Neural cell (in vitro differentiated cells): Measurements from ENCODE around the gene SYP. TPM values are rescaled to one million over a fixed set of nuclear protein-coding genes. Genes with fewer than 3 reads are reported as not detected.

Experiments used
- H2AFZ ChIP-seq: fragments of 200-600, 300-800 bp; sonication (generic), shearing (Covaris generic); 2 replicates; pipeline ENCODE4 v1.6.0; 2014; ENCODE audit warnings: low read depth, mild to moderate bottlenecking, antibody characterized with exemption, low read length, moderate library complexity
- H3F3A ChIP-seq: fragments of 200-600 bp; shearing (Covaris generic); 2 replicates; pipeline ENCODE4 v1.6.1; 2016; ENCODE audit warnings: mild to moderate bottlenecking, moderate library complexity, mixed read lengths, antibody characterized with exemption, low read length; ENCODE audit not compliant: insufficient read depth, poor library complexity, severe bottlenecking
- H3K27ac ChIP-seq: fragments of 200-600, 300-800 bp; sonication (generic), shearing (Covaris generic); 2 replicates; pipeline ENCODE4 v1.5.1; 2014; ENCODE audit warnings: mild to moderate bottlenecking, low read length, moderate library complexity
- H3K27me3 ChIP-seq: fragments of 300-800, 200-600 bp; sonication (generic), shearing (Covaris generic); 2 replicates; pipeline ENCODE4 v1.6.0; 2014; ENCODE audit warnings: mild to moderate bottlenecking, low read depth, low read length, moderate library complexity; ENCODE audit not compliant: insufficient read depth
- H3K36me3 ChIP-seq: fragments of 300-800, 200-600 bp; sonication (generic), shearing (Covaris generic); 2 replicates; pipeline ENCODE4 v1.5.1; 2014; ENCODE audit warnings: mild to moderate bottlenecking, antibody characterized with exemption, low read length, moderate library complexity; ENCODE audit not compliant: insufficient read depth
- H3K4me2 ChIP-seq: fragments of 300-800, 200-600 bp; sonication (generic), shearing (Covaris generic); 2 replicates; pipeline ENCODE4 v1.6.0; 2014; ENCODE audit warnings: mild to moderate bottlenecking, low read length
- H3K4me3 ChIP-seq: fragments of 300-800, 200-600 bp; sonication (generic), shearing (Covaris generic); 2 replicates; pipeline ENCODE4 v1.5.1; 2014; ENCODE audit warnings: mild to moderate bottlenecking, low read length, moderate library complexity
- H3K79me2 ChIP-seq: fragments of 200-600 bp; shearing (Covaris generic); replicated peaks from 2 replicates; pipeline ENCODE4 v1.6.0; 2014; ENCODE audit warnings: mild to moderate bottlenecking, low read length, moderate library complexity; ENCODE audit not compliant: insufficient read depth
- H3K9ac ChIP-seq: fragments of 300-800, 200-600 bp; sonication (generic), shearing (Covaris generic); 2 replicates; pipeline ENCODE4 v1.6.1; 2016; ENCODE audit warnings: mild to moderate bottlenecking, low read length, mixed read lengths
- H3K9me2 ChIP-seq: fragments of 200-600 bp; shearing (Covaris generic); 2 replicates; pipeline ENCODE4 v1.6.1; 2016; ENCODE audit warnings: mild to moderate bottlenecking, low read length, mixed read lengths; ENCODE audit not compliant: insufficient read depth
- H3K9me3 ChIP-seq: fragments of 200-600, 300-800 bp; sonication (generic), shearing (Covaris generic); 2 replicates; pipeline ENCODE4 v1.6.1; 2016; ENCODE audit warnings: mild to moderate bottlenecking, mixed run types, low read length, moderate library complexity, mixed read lengths
- H4K20me1 ChIP-seq: fragments of 200-600 bp; shearing (Covaris generic); 2 replicates; pipeline ENCODE4 v1.6.1; 2016; ENCODE audit warnings: mild to moderate bottlenecking, mixed run types; ENCODE audit not compliant: insufficient read depth
- EP300 ChIP-seq: fragments of 450-650 bp; conservative IDR thresholded peaks from 2 replicates; pipeline ENCODE4 v1.6.1; 2014; ENCODE audit warnings: antibody characterized with exemption, mild to moderate bottlenecking, moderate library complexity; ENCODE audit not compliant: poor library complexity, severe bottlenecking
- EZH2 ChIP-seq: fragments of 200-600, 300-800 bp; shearing (Covaris generic), sonication (generic); IDR thresholded peaks from 2 replicates; pipeline ENCODE4 v1.6.1; 2014; ENCODE audit warnings: antibody characterized with exemption, low read length, borderline replicate concordance, mild to moderate bottlenecking; ENCODE audit not compliant: insufficient read depth, poor library complexity, severe bottlenecking
- MXI1 ChIP-seq: fragments of 450-650 bp; conservative IDR thresholded peaks from 2 replicates; pipeline ENCODE4 v1.6.1; 2014; ENCODE audit warnings: antibody characterized with exemption, mild to moderate bottlenecking; ENCODE audit not compliant: poor library complexity, severe bottlenecking
- POLR2AphosphoS5 ChIP-seq: IDR thresholded peaks from 2 replicates; pipeline ENCODE4 v1.6.1; 2012
- RAD21 ChIP-seq: fragments of 450-650 bp; conservative IDR thresholded peaks from 2 replicates; pipeline ENCODE4 v1.6.1; 2014; ENCODE audit warnings: antibody characterized with exemption, mild to moderate bottlenecking, moderate library complexity
- SMC3 ChIP-seq: fragments of 450-650 bp; conservative IDR thresholded peaks from 2 replicates; pipeline ENCODE4 v1.6.1; 2014; ENCODE audit warnings: antibody characterized with exemption, mild to moderate bottlenecking, moderate library complexity; ENCODE audit not compliant: poor library complexity
- TAF1 ChIP-seq: IDR thresholded peaks from 2 replicates; pipeline ENCODE4 v1.6.1; 2012; ENCODE audit warnings: low read depth
- polyA plus RNA-seq: library from polyadenylated mRNA; depleted of rRNA; stranded (reverse); fragments of >200 nt; gene quantifications from 2 replicates; pipeline ENCODE4 v1.2.3, GENCODE V29; 2014
- TF ChIP-seq, protein P1 (sequence below): IDR thresholded peaks from 2 replicates; pipeline ENCODE4 v1.6.1; 2012; ENCODE audit warnings: borderline replicate concordance
- TF ChIP-seq, protein P2 (sequence below): fragments of 450-650 bp; IDR thresholded peaks from 2 replicates; pipeline ENCODE4 v1.5.1; 2014; ENCODE audit warnings: antibody characterized with exemption, mild to moderate bottlenecking, moderate library complexity; ENCODE audit not compliant: poor library complexity, severe bottlenecking

Gene SYP
- polyA plus RNA-seq, 1 donor from 2014 or later = 240 TPM

DNA sequence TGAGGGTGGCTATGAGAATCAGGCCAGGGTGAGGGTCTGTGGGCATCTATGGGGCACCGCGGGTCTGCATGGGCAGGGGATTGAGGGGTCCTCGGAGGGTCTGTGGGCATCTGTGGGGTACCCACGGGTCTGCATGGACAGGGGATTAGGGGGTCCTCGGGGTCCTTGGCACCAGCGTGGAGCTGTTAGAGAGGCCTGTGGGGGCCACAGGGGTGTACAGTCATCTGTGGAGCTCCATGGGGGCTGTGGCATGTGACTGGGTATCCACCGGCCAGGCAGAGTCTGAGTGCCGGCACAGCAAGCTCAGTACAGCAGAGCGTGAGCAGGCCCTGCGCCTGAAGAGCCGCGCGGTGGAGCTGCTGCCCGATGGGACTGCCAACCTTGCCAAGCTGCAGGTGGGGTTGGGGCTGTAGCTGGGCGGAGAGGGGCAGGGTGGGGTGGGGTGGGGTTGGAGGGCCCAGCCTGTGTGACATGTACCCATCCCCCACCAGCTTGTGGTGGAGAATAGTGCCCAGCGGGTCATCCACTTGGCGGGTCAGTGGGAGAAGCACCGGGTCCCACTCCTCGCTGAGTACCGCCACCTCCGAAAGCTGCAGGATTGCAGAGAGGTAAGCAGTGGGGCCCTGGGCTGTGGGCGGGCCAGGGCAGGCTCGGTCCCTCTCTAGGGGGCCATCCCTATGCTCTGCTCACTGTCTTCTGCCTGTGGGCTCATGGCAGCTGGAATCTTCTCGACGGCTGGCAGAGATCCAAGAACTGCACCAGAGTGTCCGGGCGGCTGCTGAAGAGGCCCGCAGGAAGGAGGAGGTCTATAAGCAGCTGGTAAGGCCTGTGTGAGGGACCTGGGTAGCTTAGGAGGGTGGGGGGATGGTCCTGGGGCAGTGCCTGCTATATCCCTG is 48.2 kb upstream of the SYP start:
- Histone ChIP-seq H2AFZ (no peak overlapping the region), H3K36me3 (no peaks in the 10 kb centered on the region), H3K9ac (no peak overlapping the region), H3K9me2 (no peaks in the 10 kb centered on the region), H4K20me1 (no peaks in the 10 kb centered on the region), H3K9me3 (no peaks in the 10 kb centered on the region), H3K4me3 (no peak overlapping the region), H3K27ac (no peak overlapping the region), H3K4me2 (no peak overlapping the region), H3K79me2 (no peaks in the 10 kb centered on the region), H3F3A (no peaks in the 10 kb centered on the region), H3K27me3 (no peaks in the 10 kb centered on the region)
- TF ChIP-seq EP300 (no peak), EZH2 (no peak), SMC3 (no peak), RAD21 (no peak), TAF1 (no peak), POLR2AphosphoS5 (no peak)
- TF ChIP-seq, protein P1, sequence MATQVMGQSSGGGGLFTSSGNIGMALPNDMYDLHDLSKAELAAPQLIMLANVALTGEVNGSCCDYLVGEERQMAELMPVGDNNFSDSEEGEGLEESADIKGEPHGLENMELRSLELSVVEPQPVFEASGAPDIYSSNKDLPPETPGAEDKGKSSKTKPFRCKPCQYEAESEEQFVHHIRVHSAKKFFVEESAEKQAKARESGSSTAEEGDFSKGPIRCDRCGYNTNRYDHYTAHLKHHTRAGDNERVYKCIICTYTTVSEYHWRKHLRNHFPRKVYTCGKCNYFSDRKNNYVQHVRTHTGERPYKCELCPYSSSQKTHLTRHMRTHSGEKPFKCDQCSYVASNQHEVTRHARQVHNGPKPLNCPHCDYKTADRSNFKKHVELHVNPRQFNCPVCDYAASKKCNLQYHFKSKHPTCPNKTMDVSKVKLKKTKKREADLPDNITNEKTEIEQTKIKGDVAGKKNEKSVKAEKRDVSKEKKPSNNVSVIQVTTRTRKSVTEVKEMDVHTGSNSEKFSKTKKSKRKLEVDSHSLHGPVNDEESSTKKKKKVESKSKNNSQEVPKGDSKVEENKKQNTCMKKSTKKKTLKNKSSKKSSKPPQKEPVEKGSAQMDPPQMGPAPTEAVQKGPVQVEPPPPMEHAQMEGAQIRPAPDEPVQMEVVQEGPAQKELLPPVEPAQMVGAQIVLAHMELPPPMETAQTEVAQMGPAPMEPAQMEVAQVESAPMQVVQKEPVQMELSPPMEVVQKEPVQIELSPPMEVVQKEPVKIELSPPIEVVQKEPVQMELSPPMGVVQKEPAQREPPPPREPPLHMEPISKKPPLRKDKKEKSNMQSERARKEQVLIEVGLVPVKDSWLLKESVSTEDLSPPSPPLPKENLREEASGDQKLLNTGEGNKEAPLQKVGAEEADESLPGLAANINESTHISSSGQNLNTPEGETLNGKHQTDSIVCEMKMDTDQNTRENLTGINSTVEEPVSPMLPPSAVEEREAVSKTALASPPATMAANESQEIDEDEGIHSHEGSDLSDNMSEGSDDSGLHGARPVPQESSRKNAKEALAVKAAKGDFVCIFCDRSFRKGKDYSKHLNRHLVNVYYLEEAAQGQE = no peak
- TF ChIP-seq, protein P2, sequence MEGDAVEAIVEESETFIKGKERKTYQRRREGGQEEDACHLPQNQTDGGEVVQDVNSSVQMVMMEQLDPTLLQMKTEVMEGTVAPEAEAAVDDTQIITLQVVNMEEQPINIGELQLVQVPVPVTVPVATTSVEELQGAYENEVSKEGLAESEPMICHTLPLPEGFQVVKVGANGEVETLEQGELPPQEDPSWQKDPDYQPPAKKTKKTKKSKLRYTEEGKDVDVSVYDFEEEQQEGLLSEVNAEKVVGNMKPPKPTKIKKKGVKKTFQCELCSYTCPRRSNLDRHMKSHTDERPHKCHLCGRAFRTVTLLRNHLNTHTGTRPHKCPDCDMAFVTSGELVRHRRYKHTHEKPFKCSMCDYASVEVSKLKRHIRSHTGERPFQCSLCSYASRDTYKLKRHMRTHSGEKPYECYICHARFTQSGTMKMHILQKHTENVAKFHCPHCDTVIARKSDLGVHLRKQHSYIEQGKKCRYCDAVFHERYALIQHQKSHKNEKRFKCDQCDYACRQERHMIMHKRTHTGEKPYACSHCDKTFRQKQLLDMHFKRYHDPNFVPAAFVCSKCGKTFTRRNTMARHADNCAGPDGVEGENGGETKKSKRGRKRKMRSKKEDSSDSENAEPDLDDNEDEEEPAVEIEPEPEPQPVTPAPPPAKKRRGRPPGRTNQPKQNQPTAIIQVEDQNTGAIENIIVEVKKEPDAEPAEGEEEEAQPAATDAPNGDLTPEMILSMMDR = no peak

DNA sequence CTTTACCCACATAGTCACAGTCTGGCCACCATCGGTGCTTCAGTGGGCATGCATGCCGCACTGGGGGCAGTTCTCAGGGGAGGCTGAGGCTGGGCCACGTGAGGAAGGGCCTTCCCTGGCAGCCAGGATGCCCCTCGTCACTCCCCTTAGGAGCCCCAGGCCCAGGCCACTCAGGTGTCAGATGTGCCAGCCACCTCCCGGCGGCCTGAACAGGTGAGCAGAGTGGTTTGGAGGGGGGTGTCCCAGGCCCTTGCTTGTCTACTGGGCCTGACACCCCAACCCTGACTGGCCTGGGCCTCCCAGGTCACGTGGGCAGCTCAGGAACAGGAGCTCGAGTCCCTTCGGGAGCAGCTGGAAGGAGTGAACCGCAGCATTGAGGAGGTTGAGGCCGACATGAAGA is 47.4 kb upstream of the SYP start:
- Histone ChIP-seq H3K79me2 (no peaks in the 10 kb centered on the region), H3K27ac (no peak overlapping the region), H3K9me3 (no peaks in the 10 kb centered on the region), H3K36me3 (no peaks in the 10 kb centered on the region), H3K4me3 (no peak overlapping the region), H2AFZ (no peak overlapping the region), H4K20me1 (no peaks in the 10 kb centered on the region), H3K9ac (no peak overlapping the region), H3K9me2 (no peaks in the 10 kb centered on the region), H3K27me3 (no peaks in the 10 kb centered on the region), H3F3A (no peaks in the 10 kb centered on the region), H3K4me2 (no peak overlapping the region)
- no peak for TF ChIP-seq TAF1
- TF ChIP-seq, protein P2 = no peak
- TF ChIP-seq POLR2AphosphoS5 = no peak
- no peak for TF ChIP-seq SMC3
- TF ChIP-seq RAD21 = no peak
- TF ChIP-seq EZH2 = no peak
- TF ChIP-seq, protein P1 = no peak
- TF ChIP-seq MXI1 = no peak
- no peak for TF ChIP-seq EP300
